H1 (cell line): ENCODE data around the gene POLR2C. TPM values are rescaled to one million over a fixed set of nuclear protein-coding genes. Genes with fewer than 3 reads are reported as not detected.

Experiments
- CEBPB ChIP-seq: IDR thresholded peaks from 2 replicates; pipeline ENCODE4 v1.6.1; 2012; ENCODE audit warnings: low read depth, low read length
- RBBP5 ChIP-seq: IDR thresholded peaks from 2 replicates; pipeline ENCODE4 v1.7.1; 2012; ENCODE audit warnings: low read depth, mild to moderate bottlenecking, inconsistent platforms, low read length, moderate library complexity, borderline replicate concordance
- TBP ChIP-seq: IDR thresholded peaks from 2 replicates; pipeline ENCODE4 v1.6.1; 2011; ENCODE audit warnings: low read depth, low read length, improper control_type of control experiment
- polyA plus RNA-seq, 7 experiments: library from polyadenylated mRNA; depleted of rRNA in 3 of 7; stranded (reverse) in 5 of 7; unstranded in 2 of 7; fragments of >200 nt in 5 of 7; fragments of 200-250 nt in 2 of 7; gene quantifications; 1 replicate in 5 of 7; 2 replicates in 1 of 7; 4 replicates in 1 of 7; pipeline versions ENCODE4 v1.2.1 to v1.2.3, GENCODE V29; 2011 to 2013; ENCODE audit warnings: missing spikeins in 2 of 7, mixed read lengths in 2 of 7
- total RNA-seq: library from RNA; stranded (reverse); fragmentation: NEBNext Ultra II Directional; extraction: Animal tissue kit (Norgen Biotek cat#: 25700); gene quantifications from 2 replicates; pipeline ENCODE4 v1.2.1, GENCODE V29; 2021

Gene POLR2C
- total and polyA plus RNA-seq, 2 of the 8 experiments (the other 6 are each of a cell fraction or from before 2014, with no cell fraction given), result 72.5 to 132 TPM

GRCh38 chr16:57445510-57445909, 17.0 kb upstream of the POLR2C start (continued):
- TF ChIP-seq RBBP5 (no peak), TBP (no peak), CEBPB (no peak)
